Cerebellar cortex (tissue), 1 donor: ENCODE data around the gene CLIC6.
"Not testable (repeated sequence)": the region's sequence is repeated elsewhere in the genome, so short reads cannot be mapped to it uniquely, and the experiment has no call there.

Experiments
- DNase-seq: peaks from one replicate; pipeline ENCODE4 v3.0.0-alpha.2; 2015; ENCODE audit warnings: low spot score

CLIC6 gene

DNA sequence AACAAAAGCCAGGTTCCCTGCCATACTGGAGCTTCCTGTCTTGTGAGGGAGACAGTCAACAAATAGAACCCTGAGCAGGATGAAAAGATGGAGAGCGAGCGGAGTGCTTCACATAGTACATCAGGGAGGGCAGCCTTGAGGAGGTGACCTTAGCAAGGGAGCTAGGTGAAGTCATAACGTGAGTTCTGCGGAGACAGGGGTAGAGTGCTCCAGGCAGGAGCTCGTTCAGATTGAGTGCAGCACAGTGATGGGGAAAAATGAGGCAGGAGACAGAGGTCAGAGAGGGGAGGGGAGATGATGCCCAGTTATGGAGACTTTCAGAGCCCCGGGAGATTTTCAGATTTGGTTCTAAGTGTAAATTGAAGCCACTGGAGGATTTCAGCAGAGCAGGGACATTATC lies 15.3 kb upstream of the CLIC6 start:
- no peak for DNase-seq

- no peak for DNase-seq
These were observed 6.9 kb upstream of the CLIC6 start for GRCh38 chr21:34661848-34662247.

DNA sequence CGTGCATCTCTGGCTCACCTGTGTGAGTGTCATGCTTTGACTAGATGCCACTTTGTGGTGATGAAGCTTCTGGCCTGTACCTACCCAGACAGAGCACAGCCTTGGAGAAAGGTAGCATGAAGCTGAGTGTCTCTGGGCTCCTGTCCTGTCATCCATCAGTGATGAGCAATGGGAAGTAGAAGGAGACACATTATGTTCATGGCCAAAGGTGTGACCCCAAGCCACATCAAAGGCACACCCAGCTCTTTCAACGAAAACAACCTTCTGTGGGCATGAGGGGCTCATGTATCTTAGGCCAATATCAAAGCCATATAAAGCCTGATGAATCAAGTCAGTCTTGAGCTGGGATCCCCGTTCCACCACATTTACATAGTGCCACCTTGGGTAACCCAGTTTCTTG lies 1.0 kb upstream of the CLIC6 start:
- DNase-seq = no peak

DNA sequence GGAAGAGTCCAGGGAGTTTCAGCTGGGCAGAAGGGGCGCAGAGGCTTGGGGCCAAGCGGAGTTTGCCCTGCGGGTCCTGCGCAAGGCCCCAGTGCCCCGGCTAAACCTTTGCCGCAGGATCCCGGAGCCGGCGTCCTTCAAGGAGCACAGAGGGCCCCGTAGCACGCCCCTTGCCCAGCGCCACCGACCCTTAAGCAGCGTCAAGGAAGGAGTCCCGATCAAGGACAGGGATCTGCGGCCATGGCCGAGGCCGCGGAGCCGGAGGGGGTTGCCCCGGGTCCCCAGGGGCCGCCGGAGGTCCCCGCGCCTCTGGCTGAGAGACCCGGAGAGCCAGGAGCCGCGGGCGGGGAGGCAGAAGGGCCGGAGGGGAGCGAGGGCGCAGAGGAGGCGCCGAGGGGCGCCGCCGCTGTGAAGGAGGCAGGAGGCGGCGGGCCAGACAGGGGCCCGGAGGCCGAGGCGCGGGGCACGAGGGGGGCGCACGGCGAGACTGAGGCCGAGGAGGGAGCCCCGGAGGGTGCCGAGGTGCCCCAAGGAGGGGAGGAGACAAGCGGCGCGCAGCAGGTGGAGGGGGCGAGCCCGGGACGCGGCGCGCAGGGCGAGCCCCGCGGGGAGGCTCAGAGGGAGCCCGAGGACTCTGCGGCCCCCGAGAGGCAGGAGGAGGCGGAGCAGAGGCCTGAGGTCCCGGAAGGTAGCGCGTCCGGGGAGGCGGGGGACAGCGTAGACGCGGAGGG lies 520 bp downstream of the CLIC6 start:
- no peak for DNase-seq

DNA sequence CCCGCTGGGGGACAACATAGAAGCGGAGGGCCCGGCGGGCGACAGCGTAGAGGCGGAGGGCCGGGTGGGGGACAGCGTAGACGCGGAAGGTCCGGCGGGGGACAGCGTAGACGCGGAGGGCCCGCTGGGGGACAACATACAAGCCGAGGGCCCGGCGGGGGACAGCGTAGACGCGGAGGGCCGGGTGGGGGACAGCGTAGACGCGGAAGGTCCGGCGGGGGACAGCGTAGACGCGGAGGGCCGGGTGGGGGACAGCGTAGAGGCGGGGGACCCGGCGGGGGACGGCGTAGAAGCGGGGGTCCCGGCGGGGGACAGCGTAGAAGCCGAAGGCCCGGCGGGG lies 1.1 kb downstream of the CLIC6 start:
- DNase-seq = not testable (repeated sequence)

DNA sequence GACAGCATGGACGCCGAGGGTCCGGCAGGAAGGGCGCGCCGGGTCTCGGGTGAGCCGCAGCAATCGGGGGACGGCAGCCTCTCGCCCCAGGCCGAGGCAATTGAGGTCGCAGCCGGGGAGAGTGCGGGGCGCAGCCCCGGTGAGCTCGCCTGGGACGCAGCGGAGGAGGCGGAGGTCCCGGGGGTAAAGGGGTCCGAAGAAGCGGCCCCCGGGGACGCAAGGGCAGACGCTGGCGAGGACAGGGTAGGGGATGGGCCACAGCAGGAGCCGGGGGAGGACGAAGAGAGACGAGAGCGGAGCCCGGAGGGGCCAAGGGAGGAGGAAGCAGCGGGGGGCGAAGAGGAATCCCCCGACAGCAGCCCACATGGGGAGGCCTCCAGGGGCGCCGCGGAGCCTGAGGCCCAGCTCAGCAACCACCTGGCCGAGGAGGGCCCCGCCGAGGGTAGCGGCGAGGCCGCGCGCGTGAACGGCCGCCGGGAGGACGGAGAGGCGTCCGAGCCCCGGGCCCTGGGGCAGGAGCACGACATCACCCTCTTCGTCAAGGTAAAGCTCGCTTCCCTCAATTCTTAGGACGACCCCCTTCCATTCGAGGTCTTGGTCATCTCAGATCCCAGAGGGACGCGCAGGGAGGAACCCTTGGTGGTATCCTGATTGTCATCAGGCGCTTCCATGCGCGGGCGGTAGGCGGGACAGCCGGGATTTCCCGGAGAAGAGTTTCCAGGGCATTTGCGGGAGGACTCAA lies 1.6 kb downstream of the CLIC6 start:
- no peak for DNase-seq

GRCh38 chr21:34670962-34671348 lies 2.2 kb downstream of the CLIC6 start:
- DNase-seq = no peak

- DNase-seq = no peak
These were observed 2.7 kb downstream of the CLIC6 start for GRCh38 chr21:34671462-34671861.

DNA sequence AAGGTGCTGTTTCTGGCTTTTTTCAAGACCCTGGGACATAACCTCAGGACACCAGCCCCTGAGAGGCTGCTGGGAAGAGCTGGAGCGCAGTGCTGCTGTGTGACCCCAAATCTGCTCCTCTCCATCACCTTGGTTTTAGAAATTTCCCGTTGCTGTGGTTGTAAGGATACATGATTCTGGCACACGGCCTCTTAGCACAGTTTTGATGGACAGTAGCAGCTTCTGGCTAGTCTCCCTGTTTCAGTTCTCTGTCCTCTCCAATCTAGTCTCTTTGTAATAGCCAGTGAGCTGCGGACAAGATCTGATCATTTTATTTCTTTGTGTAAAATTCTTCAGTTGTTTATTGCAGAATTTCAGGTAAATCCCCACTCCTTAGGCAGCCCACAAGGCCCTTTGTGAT lies 3.1 kb downstream of the CLIC6 start:
- no peak for DNase-seq

- no peak for DNase-seq
These were observed 4.2 kb downstream of the CLIC6 start for GRCh38 chr21:34673006-34673405.

DNA sequence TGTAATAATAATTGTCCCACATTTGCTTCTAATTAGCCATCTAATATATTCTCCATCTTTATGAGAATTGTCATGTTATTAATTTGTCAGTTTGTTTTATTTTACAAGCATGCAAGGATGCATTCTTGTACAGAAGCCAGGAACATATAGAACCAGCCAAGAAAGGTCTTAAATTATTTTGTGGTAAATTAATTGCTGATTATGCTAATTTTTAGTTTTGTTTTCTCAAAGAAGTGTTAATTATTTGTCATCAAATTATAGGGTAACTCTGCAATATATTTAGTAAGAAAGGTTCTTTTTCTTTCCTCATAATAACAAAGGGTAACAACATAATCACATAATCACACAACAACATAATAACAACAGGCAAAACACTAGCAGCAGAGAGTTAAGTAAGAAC lies 5.7 kb downstream of the CLIC6 start:
- DNase-seq = no peak

DNA sequence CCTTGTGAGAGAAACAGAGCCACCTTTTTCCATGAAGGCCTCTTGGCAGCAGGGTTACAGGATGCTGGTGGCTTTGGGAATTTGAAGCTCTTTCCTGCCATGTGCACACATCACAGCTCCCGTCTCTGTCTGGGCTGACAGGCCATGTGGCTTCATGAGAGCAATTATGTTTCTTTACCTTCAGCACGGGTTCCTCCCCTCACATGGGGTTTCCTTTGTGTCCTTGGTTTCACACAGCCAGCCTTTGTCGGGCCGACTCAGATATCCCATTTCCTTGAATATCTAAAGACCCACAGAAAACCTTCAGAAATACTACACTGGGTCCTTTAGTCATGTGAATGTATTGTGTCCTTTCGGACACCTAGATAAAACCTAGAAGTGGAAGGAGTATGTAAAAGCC lies 7.1 kb downstream of the CLIC6 start:
- no peak for DNase-seq

DNA sequence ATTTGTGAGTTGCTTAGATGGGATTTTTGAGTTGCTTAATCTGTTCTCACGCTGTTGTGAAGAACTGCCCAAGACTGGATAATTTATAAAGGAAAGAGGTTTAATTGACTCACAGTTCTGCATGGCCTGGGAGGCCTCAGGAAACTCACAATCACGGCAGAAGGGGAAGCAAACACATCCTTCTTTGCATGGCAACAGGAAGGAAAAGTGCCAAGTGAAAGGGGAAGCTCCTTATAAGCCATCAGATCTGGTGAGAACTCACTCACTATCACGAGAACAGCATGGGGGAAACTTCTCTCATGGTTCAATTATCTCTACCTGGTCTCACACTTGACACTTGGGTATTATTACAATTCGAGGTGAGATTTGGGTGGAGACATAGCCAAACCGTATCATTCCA lies 10.3 kb downstream of the CLIC6 start:
- DNase-seq = no peak

- DNase-seq = no peak
These were observed 15.5 kb downstream of the CLIC6 start for GRCh38 chr21:34684174-34684876.

DNA sequence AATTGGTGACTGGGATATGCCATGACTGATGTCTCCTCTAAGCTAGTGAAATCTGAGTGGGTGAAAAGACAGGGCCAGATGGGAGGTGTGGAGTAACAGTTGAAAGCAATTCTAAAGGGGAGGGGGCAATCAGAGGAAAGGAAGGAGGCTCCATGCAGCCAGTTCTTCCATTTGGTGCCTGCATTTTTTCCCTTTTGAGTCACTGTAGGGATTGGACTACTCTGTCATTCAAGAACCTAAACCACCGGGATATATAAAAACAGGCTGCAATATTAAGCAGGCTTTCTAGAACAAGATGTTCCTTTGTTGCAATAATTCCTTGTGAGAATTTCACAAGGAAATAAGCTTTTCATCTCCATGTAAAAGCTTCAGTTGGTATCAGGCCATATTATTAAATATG lies 18.3 kb downstream of the CLIC6 start:
- DNase-seq = no peak

- no peak for DNase-seq
These were observed 19.0 kb downstream of the CLIC6 start for GRCh38 chr21:34687745-34688144.

GRCh38 chr21:34688145-34688544 lies 19.4 kb downstream of the CLIC6 start:
- DNase-seq = no peak

GRCh38 chr21:34688715-34689114 lies 19.9 kb downstream of the CLIC6 start:
- no peak for DNase-seq

GRCh38 chr21:34690041-34690792 lies 21.4 kb downstream of the CLIC6 start:
- no peak for DNase-seq

GRCh38 chr21:34690793-34691175 lies 22.0 kb downstream of the CLIC6 start:
- DNase-seq = no peak

- DNase-seq = no peak
These were observed 22.7 kb downstream of the CLIC6 start for GRCh38 chr21:34691390-34692032.

DNA sequence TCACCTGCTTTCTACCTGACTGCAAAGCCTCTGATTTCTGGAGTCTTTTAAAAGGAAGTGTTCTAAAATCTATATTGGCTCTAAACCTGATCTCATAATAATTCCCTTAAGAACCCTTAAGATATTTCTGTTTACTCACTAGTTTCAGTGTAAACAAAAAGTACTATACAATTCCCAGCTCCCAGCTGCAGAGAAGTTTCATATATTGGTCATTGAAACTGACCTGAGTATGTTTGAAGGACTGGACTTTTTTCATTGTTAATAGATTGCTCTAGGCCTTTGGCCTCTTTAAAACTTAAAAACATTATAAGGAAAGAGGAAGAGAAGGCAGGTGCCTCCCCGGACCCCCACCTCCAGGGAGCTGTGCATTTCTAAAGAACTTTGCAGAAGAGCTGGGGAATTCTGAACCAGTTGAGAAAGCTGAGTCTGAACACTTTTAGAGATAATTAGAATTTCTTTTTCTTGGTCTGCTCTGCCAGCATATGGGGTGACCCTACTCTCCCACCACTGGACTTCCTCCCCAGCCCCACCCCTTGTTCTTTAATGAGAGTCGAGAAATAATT lies 23.7 kb downstream of the CLIC6 start:
- no peak for DNase-seq
